ENCODE measurements around the gene LRRC42.

The LRRC42 gene

GRCh38 chr1:53946252-53947171 is at the start of gene LRRC42:
Gene LRRC42 (plus strand): TSS chr1:53946350. CDS start chr1:53952000, 5,650 bp downstream.
- H3K4me1 Mint-ChIP-seq (ENCODE audit: low read depth): peaks cover 48% of the 10 kb centered on the region
- no peaks in the 10 kb centered on the region for H3K9me3 Mint-ChIP-seq (ENCODE audit: low read depth)
- H3K27me3 Mint-ChIP-seq: no peaks in the 10 kb centered on the region
- H3K36me3 Mint-ChIP-seq: no peaks in the 10 kb centered on the region
- peak within 1 kb of the TSS; percentile 95 for H3K4me3 Mint-ChIP-seq
- peak within 1 kb of the TSS; percentile 93 for H3K27ac Mint-ChIP-seq

DNA sequence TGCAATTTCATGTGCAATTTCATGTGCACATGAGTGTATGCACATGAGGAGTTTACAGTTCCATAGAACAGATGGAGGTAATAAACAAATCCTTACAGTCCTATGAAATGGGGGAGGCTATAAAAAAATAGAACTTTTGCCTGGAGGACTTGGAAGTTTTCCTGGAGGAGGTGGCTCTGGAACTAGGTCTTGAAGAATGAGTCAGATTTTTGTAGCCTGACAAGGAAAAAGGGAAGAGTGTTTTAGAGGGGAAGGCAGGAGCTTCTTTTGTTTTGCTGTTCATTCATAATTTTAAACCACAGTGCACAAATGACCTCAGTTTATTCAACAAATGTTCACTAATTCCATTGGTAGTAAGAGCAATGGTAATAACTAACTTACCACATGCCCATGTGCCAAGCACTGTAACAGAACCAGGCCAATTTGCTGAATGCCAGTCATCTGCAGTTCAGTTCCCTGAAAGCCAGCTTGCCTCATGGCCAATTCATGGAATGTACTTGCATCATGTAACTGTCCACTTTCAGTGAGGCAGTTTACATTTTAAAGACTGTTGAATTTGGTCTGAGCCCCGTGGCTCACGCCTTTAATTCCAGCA is 49.4 kb upstream of the LRRC42 start:
- no peak overlapping the region for H3K4me3 Mint-ChIP-seq
- no peaks in the 10 kb centered on the region for H3K4me1 Mint-ChIP-seq (ENCODE audit: low read depth)
- H3K36me3 Mint-ChIP-seq: peaks cover 11% of the 10 kb centered on the region
- H3K27me3 Mint-ChIP-seq: peaks cover 7% of the 10 kb centered on the region
- H3K27ac Mint-ChIP-seq: no peak overlapping the region
- no peaks in the 10 kb centered on the region for H3K9me3 Mint-ChIP-seq (ENCODE audit: low read depth)

DNA sequence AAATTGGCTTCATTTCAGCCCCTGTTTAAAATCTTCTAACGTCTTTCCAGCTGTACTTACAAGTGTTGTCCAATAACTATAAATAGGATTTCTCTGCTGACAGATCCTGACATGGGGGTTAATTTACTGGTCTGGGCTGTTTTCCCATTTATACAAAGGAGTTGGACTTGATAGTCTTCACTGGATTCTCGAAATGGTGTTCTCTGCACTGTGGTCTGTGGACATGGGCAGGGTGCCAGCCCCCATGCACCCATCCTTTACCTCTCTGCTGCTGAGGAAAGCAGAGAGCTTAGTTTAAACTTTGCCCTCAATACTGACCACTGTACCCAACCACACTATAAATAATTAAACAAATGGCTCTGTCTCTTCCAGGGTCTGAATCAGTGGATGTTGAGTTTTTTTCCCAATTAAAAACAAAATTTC is 46.9 kb upstream of the LRRC42 start:
- Mint-ChIP-seq H3K4me3 (no peak overlapping the region), H3K27me3 (peaks cover 7% of the 10 kb centered on the region), H3K9me3 (ENCODE audit: low read depth) (no peaks in the 10 kb centered on the region), H3K27ac (no peak overlapping the region), H3K4me1 (ENCODE audit: low read depth) (no peaks in the 10 kb centered on the region), H3K36me3 (peaks cover 11% of the 10 kb centered on the region)

DNA sequence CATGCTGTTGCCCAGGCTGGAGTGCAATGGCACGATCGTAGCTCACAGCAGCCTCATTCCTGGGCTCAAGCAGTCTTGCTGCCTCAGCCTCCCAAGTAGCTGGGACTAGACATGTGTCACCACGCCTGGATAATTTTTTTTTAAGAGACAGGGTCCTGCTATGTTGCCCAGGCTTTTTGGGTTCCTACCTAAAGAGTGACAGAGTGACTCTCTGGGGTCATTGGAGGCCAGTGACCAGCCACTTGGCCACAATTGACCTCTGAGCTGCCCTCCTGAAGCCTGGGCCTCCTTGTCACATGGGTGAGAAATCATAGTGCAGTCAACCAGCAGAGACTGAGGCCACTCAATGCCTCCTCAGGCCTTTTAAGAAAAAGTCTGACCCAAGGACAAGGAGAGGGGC is 46.4 kb upstream of the LRRC42 start:
- H3K4me3 Mint-ChIP-seq: no peak overlapping the region
- H3K27ac Mint-ChIP-seq: no peak overlapping the region
- H3K9me3 Mint-ChIP-seq (ENCODE audit: low read depth): no peaks in the 10 kb centered on the region
- peaks cover 10% of the 10 kb centered on the region for H3K36me3 Mint-ChIP-seq
- H3K4me1 Mint-ChIP-seq (ENCODE audit: low read depth): no peaks in the 10 kb centered on the region
- H3K27me3 Mint-ChIP-seq: peaks cover 4% of the 10 kb centered on the region

GRCh38 chr1:53902235-53903138 is 43.7 kb upstream of the LRRC42 start:
- Mint-ChIP-seq H3K36me3 (peaks cover 3% of the 10 kb centered on the region), H3K4me1 (ENCODE audit: low read depth) (no peaks in the 10 kb centered on the region), H3K4me3 (no peak overlapping the region), H3K27me3 (no peaks in the 10 kb centered on the region), H3K9me3 (ENCODE audit: low read depth) (no peaks in the 10 kb centered on the region), H3K27ac (no peak overlapping the region)

DNA sequence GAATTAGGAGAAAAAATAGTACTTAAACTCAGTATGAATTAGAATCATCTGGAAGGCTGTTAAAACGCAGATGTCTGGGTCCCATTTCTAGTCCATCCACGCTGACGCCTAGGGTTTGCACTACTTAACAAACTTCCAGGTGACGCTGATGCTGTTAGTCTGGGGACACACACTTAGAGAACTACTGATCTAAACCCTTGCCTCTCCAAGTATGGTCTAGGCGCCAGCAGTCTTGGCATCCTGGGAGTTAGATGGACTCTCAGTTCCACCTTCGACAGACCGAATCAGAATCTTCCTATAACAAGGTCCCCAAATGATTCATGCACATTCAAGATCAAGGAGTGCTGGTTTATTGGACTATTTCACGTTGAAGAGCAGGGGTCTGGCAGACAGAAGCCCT is 40.6 kb upstream of the LRRC42 start:
- Mint-ChIP-seq H3K4me1 (ENCODE audit: low read depth) (no peaks in the 10 kb centered on the region), H3K36me3 (no peaks in the 10 kb centered on the region), H3K27me3 (no peaks in the 10 kb centered on the region), H3K27ac (no peak overlapping the region), H3K4me3 (no peak overlapping the region), H3K9me3 (ENCODE audit: low read depth) (no peaks in the 10 kb centered on the region)

- Mint-ChIP-seq H3K4me1 (ENCODE audit: low read depth) (no peaks in the 10 kb centered on the region), H3K4me3 (no peak overlapping the region), H3K27ac (no peak overlapping the region), H3K27me3 (no peaks in the 10 kb centered on the region), H3K9me3 (ENCODE audit: low read depth) (no peaks in the 10 kb centered on the region), H3K36me3 (no peaks in the 10 kb centered on the region)
Observed at GRCh38 chr1:53906121-53906520, 40.0 kb upstream of the LRRC42 start.

DNA sequence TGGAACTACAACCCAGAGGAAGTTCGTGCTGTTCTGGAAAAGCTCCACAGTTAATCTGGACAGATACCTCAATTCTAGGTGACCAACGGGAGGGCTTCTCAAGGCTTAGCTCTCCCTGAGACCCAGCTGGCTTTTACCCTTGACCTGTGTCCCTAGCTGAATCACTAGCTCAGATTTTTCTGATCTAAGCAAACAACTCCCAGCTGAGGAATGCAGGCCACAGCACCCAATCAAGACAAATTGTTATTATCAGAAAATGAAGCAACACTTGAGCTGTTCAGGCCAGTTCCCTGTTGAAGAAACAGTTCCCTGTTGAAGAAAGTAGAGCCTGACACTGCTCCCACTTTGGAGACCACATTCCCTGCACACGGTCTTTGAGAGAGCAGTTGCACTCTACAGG is 36.2 kb upstream of the LRRC42 start:
- Mint-ChIP-seq H3K27ac (no peak overlapping the region), H3K36me3 (no peaks in the 10 kb centered on the region), H3K27me3 (no peaks in the 10 kb centered on the region), H3K4me3 (no peak overlapping the region), H3K9me3 (ENCODE audit: low read depth) (no peaks in the 10 kb centered on the region), H3K4me1 (ENCODE audit: low read depth) (no peaks in the 10 kb centered on the region)

GRCh38 chr1:53911442-53911841 is 34.7 kb upstream of the LRRC42 start:
- Mint-ChIP-seq H3K4me3 (no peak overlapping the region), H3K27me3 (no peaks in the 10 kb centered on the region), H3K27ac (no peak overlapping the region), H3K4me1 (ENCODE audit: low read depth) (peaks cover 10% of the 10 kb centered on the region), H3K9me3 (ENCODE audit: low read depth) (no peaks in the 10 kb centered on the region), H3K36me3 (peaks cover 2% of the 10 kb centered on the region)

GRCh38 chr1:53913352-53914033 is 32.7 kb upstream of the LRRC42 start:
- Mint-ChIP-seq H3K4me3 (no peak overlapping the region), H3K27ac (no peak overlapping the region), H3K36me3 (peaks cover 6% of the 10 kb centered on the region), H3K4me1 (ENCODE audit: low read depth) (peaks cover 15% of the 10 kb centered on the region), H3K27me3 (no peaks in the 10 kb centered on the region), H3K9me3 (ENCODE audit: low read depth) (no peaks in the 10 kb centered on the region)

GRCh38 chr1:53918343-53918742 is 27.8 kb upstream of the LRRC42 start:
- Mint-ChIP-seq H3K27me3 (no peaks in the 10 kb centered on the region), H3K4me1 (ENCODE audit: low read depth) (peaks cover 27% of the 10 kb centered on the region), H3K9me3 (ENCODE audit: low read depth) (no peaks in the 10 kb centered on the region), H3K4me3 (no peak overlapping the region), H3K27ac (no peak overlapping the region), H3K36me3 (peaks cover 11% of the 10 kb centered on the region)

DNA sequence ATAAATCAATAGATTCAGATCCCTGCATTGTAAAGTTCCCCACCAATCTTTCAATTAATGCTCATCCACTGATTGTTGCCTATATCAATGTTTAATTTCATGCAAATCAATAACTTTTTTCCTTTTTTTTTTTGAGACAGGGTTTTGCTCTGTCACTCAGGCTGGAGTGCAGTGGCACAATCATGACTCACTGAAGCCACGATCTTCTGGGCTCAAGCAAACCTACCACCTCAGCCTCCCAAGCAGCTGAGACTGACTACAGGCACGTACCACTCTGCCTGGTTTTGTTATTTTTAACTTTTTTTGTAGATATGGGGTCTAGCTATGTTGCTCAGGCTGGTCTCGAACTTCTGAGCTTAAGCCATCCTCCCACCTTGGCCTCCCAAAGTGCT is 26.5 kb upstream of the LRRC42 start:
- peaks cover 13% of the 10 kb centered on the region for H3K36me3 Mint-ChIP-seq

DNA sequence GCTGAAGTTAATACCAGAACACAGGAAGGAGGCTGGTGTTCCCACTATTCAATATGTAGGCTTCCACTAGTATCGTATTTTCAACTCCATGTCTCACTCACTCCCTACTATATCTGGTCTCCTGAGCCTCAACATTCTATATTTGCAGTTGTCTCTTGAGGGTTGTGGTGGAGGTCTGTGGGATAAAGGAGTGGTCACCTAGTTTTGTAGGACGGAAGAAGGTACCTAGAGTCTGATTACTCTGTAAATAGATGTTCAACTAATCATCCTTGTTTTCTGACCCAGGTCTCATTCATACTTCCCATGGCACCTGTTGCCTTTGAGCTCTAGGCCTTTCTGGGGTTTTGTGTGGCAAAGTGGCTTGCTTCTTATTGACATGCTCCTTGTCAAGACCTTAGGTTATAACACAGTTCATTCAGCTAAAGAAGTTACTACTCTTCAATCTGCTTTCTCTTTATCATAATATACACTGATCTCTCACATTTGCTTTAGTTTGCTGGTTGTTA is 18.7 kb upstream of the LRRC42 start:
- Mint-ChIP-seq H3K9me3 (ENCODE audit: low read depth) (no peaks in the 10 kb centered on the region), H3K4me3 (no peak overlapping the region), H3K27me3 (no peaks in the 10 kb centered on the region), H3K36me3 (peaks cover 15% of the 10 kb centered on the region), H3K27ac (no peak overlapping the region), H3K4me1 (ENCODE audit: low read depth) (no peaks in the 10 kb centered on the region)

More for the DNA sequence above, 26.5 kb upstream of the LRRC42 start:
- H3K9me3 Mint-ChIP-seq (ENCODE audit: low read depth): no peaks in the 10 kb centered on the region
- peaks cover 27% of the 10 kb centered on the region for H3K4me1 Mint-ChIP-seq (ENCODE audit: low read depth)
- H3K4me3 Mint-ChIP-seq: no peak overlapping the region
- H3K27me3 Mint-ChIP-seq: no peaks in the 10 kb centered on the region
- peak overlapping the region; percentile 82 for H3K27ac Mint-ChIP-seq

- peaks cover 10% of the 10 kb centered on the region for H3K36me3 Mint-ChIP-seq
- H3K4me3 Mint-ChIP-seq: no peak overlapping the region
- H3K27ac Mint-ChIP-seq: no peak overlapping the region
- no peaks in the 10 kb centered on the region for H3K27me3 Mint-ChIP-seq
- no peaks in the 10 kb centered on the region for H3K9me3 Mint-ChIP-seq (ENCODE audit: low read depth)
- H3K4me1 Mint-ChIP-seq (ENCODE audit: low read depth): no peaks in the 10 kb centered on the region
Observed at GRCh38 chr1:53929246-53929960, 16.7 kb upstream of the LRRC42 start.

All from activated naive CD8-positive, alpha-beta T cell (primary cell).